BJ (cell line): ENCODE measurements around the gene PEX3. TPM values are rescaled to one million over a fixed set of nuclear protein-coding genes. Genes with fewer than 3 reads are reported as not detected.

Experiments used
- CTCF ChIA-PET: fragments of 350-600 bp; formaldehyde crosslinking; extraction: SDS; loops from one replicate; lab custom pipeline; 2021; ENCODE audit warnings: antibody characterized with exemption, inconsistent platforms; lab: Yijun Ruan, JAX
- POLR2A ChIA-PET: fragments of 300-600 bp; sonication (Branson Sonifier 250); formaldehyde crosslinking; extraction: SDS; loops from one replicate; lab custom pipeline; 2021; ENCODE audit warnings: antibody characterized with exemption; lab: Charles Lee
- DNase-seq: peaks from one replicate; pipeline ENCODE4 v3.0.0-alpha.2; 2011; ENCODE audit warnings: low read depth
- H3K27me3 ChIP-seq: 2 replicates; pipeline ENCODE4 v1.6.0; 2011; ENCODE audit warnings: low read length; ENCODE audit not compliant: control insufficient read depth, insufficient read depth
- H3K36me3 ChIP-seq: 2 replicates; pipeline ENCODE4 v1.5.1; 2011; ENCODE audit warnings: low read length; ENCODE audit not compliant: control insufficient read depth, insufficient read depth
- H3K4me3 ChIP-seq: 2 replicates; pipeline ENCODE4 v1.5.1; 2011; ENCODE audit warnings: low read depth, mild to moderate bottlenecking, control low read depth, low read length
- polyA minus RNA-seq: library from RNA; depleted of rRNA, polyadenylated mRNA; stranded (reverse); fragments of >200 nt; gene quantifications from 2 replicates; pipeline ENCODE4 v1.2.3, GENCODE V29; 2011; rRNA and poly(A)+ RNA removed
- polyA plus RNA-seq: library from polyadenylated mRNA; depleted of rRNA; stranded (reverse); fragments of >200 nt; gene quantifications from 2 replicates; pipeline ENCODE4 v1.2.3, GENCODE V29; 2011; rRNA removed
- TF ChIP-seq, protein P1 (sequence below): IDR thresholded peaks from 2 replicates; pipeline ENCODE4 v1.5.1; 2011; ENCODE audit warnings: low read depth, mild to moderate bottlenecking, control low read depth, inconsistent platforms, low read length, moderate library complexity; ENCODE audit not compliant: insufficient read depth

PEX3 gene, protein sequence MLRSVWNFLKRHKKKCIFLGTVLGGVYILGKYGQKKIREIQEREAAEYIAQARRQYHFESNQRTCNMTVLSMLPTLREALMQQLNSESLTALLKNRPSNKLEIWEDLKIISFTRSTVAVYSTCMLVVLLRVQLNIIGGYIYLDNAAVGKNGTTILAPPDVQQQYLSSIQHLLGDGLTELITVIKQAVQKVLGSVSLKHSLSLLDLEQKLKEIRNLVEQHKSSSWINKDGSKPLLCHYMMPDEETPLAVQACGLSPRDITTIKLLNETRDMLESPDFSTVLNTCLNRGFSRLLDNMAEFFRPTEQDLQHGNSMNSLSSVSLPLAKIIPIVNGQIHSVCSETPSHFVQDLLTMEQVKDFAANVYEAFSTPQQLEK
- polyA plus RNA-seq = 19.7 and 31.1 TPM in 2 replicates
- polyA minus RNA-seq = 15.5 and 21.1 TPM in 2 replicates

DNA sequence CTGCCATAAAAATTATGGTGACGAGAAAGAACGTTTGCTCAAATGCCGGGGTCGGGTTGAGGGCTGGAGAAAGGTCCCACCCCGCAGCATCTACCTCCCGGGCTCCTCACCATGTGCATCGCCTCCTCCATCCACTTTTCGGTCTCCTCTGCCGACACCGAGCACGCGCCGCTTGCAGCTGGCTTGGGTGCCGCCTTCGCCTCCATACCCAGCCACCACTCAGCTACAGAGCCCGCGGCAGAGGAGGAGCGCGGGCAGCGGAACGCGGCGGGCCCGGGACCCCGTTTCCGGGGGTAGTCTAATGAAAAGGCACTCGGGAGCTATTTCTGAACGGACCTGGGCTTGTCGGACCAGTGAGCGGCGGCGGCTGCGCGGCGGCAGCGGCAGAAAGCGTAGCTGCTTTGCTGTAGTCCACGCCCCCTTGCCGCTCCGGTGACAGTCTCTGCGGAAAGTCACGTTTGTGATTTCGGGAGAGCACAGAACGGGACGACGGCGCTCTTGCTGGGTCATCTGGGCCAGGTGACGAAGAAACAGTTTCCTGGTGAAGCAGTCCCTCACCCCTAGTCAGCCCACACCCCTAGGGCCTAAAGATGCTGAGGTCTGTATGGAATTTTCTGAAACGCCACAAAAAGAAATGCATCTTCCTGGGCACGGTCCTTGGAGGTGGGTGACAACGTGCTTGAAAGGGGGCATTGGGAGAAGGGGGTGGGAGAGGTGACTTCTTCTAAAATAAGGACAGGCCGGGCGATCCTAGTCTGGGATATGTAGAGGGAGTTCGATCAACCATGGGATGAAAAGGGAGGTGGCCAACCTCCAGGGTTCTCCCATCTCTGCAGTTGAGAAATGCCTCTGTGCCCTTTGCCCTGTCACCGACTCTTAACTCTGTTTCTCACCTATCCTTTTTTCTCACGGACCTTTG lies at the start of gene PEX3, which contains the start of gene ADAT2:
Gene PEX3, plus strand, starts transcription at position 353 of the 919 bp plus-strand sequence. Its CDS starts 238 bp downstream, at position 591.
Gene ADAT2, minus strand, starts transcription at position 243 of the 919 bp plus-strand sequence. Its CDS starts 37 bp downstream, at position 206.
- Histone ChIP-seq H3K27me3 (no peaks in the 10 kb centered on the region), H3K36me3 (no peaks in the 10 kb centered on the region), H3K4me3 (peak within 1 kb of the TSS; percentile 78)
- CTCF ChIA-PET = interaction anchor here (1.0 to 1.6 kb wide), 2 partner anchors 63 to 885 kb away, joined by 3 read pairs; no protein-coding TSS in a partner anchor
- DNase-seq = peak; percentile 56
- TF ChIP-seq, protein P1, sequence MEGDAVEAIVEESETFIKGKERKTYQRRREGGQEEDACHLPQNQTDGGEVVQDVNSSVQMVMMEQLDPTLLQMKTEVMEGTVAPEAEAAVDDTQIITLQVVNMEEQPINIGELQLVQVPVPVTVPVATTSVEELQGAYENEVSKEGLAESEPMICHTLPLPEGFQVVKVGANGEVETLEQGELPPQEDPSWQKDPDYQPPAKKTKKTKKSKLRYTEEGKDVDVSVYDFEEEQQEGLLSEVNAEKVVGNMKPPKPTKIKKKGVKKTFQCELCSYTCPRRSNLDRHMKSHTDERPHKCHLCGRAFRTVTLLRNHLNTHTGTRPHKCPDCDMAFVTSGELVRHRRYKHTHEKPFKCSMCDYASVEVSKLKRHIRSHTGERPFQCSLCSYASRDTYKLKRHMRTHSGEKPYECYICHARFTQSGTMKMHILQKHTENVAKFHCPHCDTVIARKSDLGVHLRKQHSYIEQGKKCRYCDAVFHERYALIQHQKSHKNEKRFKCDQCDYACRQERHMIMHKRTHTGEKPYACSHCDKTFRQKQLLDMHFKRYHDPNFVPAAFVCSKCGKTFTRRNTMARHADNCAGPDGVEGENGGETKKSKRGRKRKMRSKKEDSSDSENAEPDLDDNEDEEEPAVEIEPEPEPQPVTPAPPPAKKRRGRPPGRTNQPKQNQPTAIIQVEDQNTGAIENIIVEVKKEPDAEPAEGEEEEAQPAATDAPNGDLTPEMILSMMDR = no peak
- POLR2A ChIA-PET = interaction anchor here (0.5 to 0.6 kb wide), 2 partner anchors 207 to 433 kb away, joined by 3 to 10 read pairs; no protein-coding TSS in a partner anchor

- Histone ChIP-seq H3K4me3 (no peak overlapping the region), H3K36me3 (no peaks in the 10 kb centered on the region), H3K27me3 (no peaks in the 10 kb centered on the region; the same call in 1 of the 2 replicates)
- DNase-seq = no peak
- POLR2A ChIA-PET = no interaction called here
- TF ChIP-seq, protein P1 = no peak
- CTCF ChIA-PET = interaction anchor here (1.3 to 1.5 kb wide), 3 partner anchors 25 to 67 kb away, joined by 3 to 6 read pairs (median 4); no protein-coding TSS in a partner anchor
Observed at GRCh38 chr6:143401068-143401446, 49.5 kb upstream of the PEX3 start.

DNA sequence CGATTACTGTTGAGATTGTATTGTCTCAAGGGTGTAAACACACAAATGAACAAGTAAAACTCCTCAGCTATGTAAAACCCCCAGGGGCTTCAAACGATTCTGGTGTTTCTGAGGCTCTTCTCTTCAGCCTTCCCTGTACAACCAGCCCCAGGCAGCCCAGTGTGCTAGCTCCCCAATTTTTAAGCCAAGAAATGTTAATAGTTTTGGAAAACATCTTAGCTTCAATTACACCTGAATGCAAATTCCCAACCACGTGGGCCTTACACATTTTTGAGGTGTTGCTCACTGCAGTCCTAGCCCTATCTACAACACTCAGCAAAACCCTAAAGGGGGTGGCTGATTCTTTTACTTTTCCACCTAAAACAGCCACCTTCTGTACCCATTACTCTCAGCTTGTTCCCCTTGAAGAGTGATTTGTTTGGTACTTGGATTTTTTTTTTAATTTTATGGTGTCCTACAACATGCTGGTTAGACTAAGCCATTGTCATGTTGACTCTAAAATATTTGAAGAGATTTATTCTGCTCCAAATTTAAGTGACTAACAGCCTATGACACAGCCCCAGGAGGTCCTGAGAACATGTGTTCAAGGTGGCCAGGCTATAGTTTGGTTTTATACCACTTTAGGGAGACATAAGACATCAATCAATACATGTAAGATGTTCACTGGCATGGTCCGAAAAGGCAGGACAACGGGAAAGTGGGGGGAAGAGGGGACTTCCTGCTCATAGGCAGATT lies 48.8 kb upstream of the PEX3 start:
- TF ChIP-seq, protein P1 = no peak
- Histone ChIP-seq H3K27me3 (no peaks in the 10 kb centered on the region; the same call in 1 of the 2 replicates), H3K36me3 (no peaks in the 10 kb centered on the region), H3K4me3 (no peak overlapping the region)
- CTCF ChIA-PET = interaction anchor here (0.7 to 1.3 kb wide), 3 partner anchors 26 to 68 kb away, joined by 3 to 6 read pairs (median 3); no protein-coding TSS in a partner anchor
- DNase-seq = no peak
- POLR2A ChIA-PET = no interaction called here

GRCh38 chr6:143402721-143403336 lies 47.8 kb upstream of the PEX3 start:
- H3K27me3 ChIP-seq = no peaks in the 10 kb centered on the region
- CTCF ChIA-PET = interaction anchor here (2.6 kb wide), 1 partner anchor 24 kb away, joined by 8 read pairs; no protein-coding TSS in a partner anchor
- no peaks in the 10 kb centered on the region for H3K36me3 ChIP-seq
- TF ChIP-seq, protein P1 = no peak
- POLR2A ChIA-PET = no interaction called here
- no peak for DNase-seq
- H3K4me3 ChIP-seq = no peak overlapping the region
